Mesenchymal stem cell (in vitro differentiated cells and primary cell): ENCODE measurements around the gene PSMA7.

Source experiments
- DNase-seq: peaks from one replicate; pipeline ENCODE4 v3.0.0-alpha.2; 2013
- H2AFZ ChIP-seq: one replicate; pipeline ENCODE4 v1.6.1; 2013; ENCODE audit warnings: low read depth, mild to moderate bottlenecking, control low read depth, inconsistent platforms, low read length, moderate library complexity
- H2AK5ac ChIP-seq: 2 replicates; pipeline ENCODE4 v1.6.1; 2013; ENCODE audit warnings: low read length, moderate library complexity, mild to moderate bottlenecking, inconsistent platforms; ENCODE audit not compliant: severe bottlenecking
- H2BK120ac ChIP-seq: one replicate; pipeline ENCODE4 v1.6.1; 2013; ENCODE audit warnings: low read depth, mild to moderate bottlenecking, inconsistent platforms, low read length, moderate library complexity
- H2BK12ac ChIP-seq, 2 experiments: one replicate each; pipeline ENCODE4 v1.6.1; 2013; ENCODE audit warnings: inconsistent platforms in 2 of 2, low read length in 2 of 2, mild to moderate bottlenecking in 2 of 2, moderate library complexity in 2 of 2, control low read depth in 1 of 2
- H2BK15ac ChIP-seq: one replicate; pipeline ENCODE4 v1.6.1; 2013; ENCODE audit warnings: mild to moderate bottlenecking, low read depth, inconsistent platforms; ENCODE audit not compliant: poor library complexity, severe bottlenecking
- H2BK5ac ChIP-seq: 2 replicates; pipeline ENCODE4 v1.6.1; 2013; ENCODE audit warnings: low read depth, mild to moderate bottlenecking, low read length, control low read depth, inconsistent platforms; ENCODE audit not compliant: poor library complexity, severe bottlenecking
- H3K14ac ChIP-seq, 2 experiments: one replicate each; pipeline ENCODE4 v1.6.1; 2013; ENCODE audit warnings: inconsistent platforms in 2 of 2, low read length in 2 of 2, control low read depth in 1 of 2, mild to moderate bottlenecking in 1 of 2, moderate library complexity in 1 of 2
- H3K18ac ChIP-seq, 2 experiments: one replicate each; pipeline ENCODE4 v1.6.1; 2013; ENCODE audit warnings: inconsistent platforms in 2 of 2, low read length in 2 of 2, control low read depth in 1 of 2, low read depth in 1 of 2, mild to moderate bottlenecking in 1 of 2
- H3K23ac ChIP-seq, 2 experiments: one replicate each; pipeline ENCODE4 v1.6.1; 2013; ENCODE audit warnings: inconsistent platforms in 2 of 2, low read length in 2 of 2, mild to moderate bottlenecking in 2 of 2, moderate library complexity in 2 of 2, control low read depth in 1 of 2
- H3K27ac ChIP-seq: 2 replicates; pipeline ENCODE4 v1.5.1; 2013; ENCODE audit warnings: mild to moderate bottlenecking, moderate library complexity, low read length, control low read depth, inconsistent platforms; ENCODE audit not compliant: poor library complexity, severe bottlenecking
- H3K27me3 ChIP-seq, 2 experiments: 2 replicates each; pipeline versions ENCODE4 v1.6.1 to v1.7.0; 2013; ENCODE audit warnings: low read length in 2 of 2, mild to moderate bottlenecking in 2 of 2, moderate library complexity in 2 of 2, control low read depth in 1 of 2, inconsistent platforms in 1 of 2; ENCODE audit not compliant: control insufficient read depth in 1 of 2, insufficient read depth in 1 of 2
- H3K36me3 ChIP-seq, 2 experiments: 2 replicates each; pipeline versions ENCODE4 v1.6.1 to v1.7.0; 2013; ENCODE audit warnings: low read length in 2 of 2, control low read depth in 1 of 2, inconsistent platforms in 1 of 2, low read depth in 1 of 2, mild to moderate bottlenecking in 1 of 2; ENCODE audit not compliant: insufficient read depth in 2 of 2, control insufficient read depth in 1 of 2
- H3K4ac ChIP-seq, 2 experiments: one replicate each; pipeline ENCODE4 v1.6.1; 2013; ENCODE audit warnings: inconsistent platforms in 2 of 2, low read length in 2 of 2, mild to moderate bottlenecking in 2 of 2, moderate library complexity in 2 of 2, control low read depth in 1 of 2, low read depth in 1 of 2
- H3K4me1 ChIP-seq: 2 replicates; pipeline ENCODE4 v1.6.1; 2013; ENCODE audit warnings: low read depth, low read length, control low read depth; ENCODE audit not compliant: control insufficient read depth, insufficient read depth
- H3K4me2 ChIP-seq: 2 replicates; pipeline ENCODE4 v1.6.1; 2013; ENCODE audit warnings: low read length, mild to moderate bottlenecking, inconsistent platforms; ENCODE audit not compliant: poor library complexity, severe bottlenecking
- H3K4me3 ChIP-seq, 2 experiments: 2 replicates each; pipeline versions ENCODE4 v1.5.1 to v1.7.0; 2013; ENCODE audit warnings: low read length in 2 of 2, mild to moderate bottlenecking in 2 of 2, control low read depth in 1 of 2, low read depth in 1 of 2; ENCODE audit not compliant: insufficient read depth in 1 of 2
- H3K79me1 ChIP-seq: replicated peaks from 2 replicates; pipeline ENCODE4 v1.6.1; 2013; ENCODE audit warnings: mild to moderate bottlenecking, control low read depth, low read length, inconsistent platforms; ENCODE audit not compliant: poor library complexity, severe bottlenecking
- H3K9ac ChIP-seq: 2 replicates; pipeline ENCODE4 v1.7.0; 2013; ENCODE audit warnings: mild to moderate bottlenecking, low read length, moderate library complexity
- H3K9me3 ChIP-seq: 2 replicates; pipeline ENCODE4 v1.7.0; 2013; ENCODE audit warnings: mild to moderate bottlenecking, low read length; ENCODE audit not compliant: control insufficient read depth
- H4K8ac ChIP-seq: one replicate; pipeline ENCODE4 v1.6.1; 2013; ENCODE audit warnings: inconsistent platforms, mild to moderate bottlenecking, low read length, moderate library complexity
- H4K91ac ChIP-seq: one replicate; pipeline ENCODE4 v1.6.1; 2013; ENCODE audit warnings: mild to moderate bottlenecking, low read length, inconsistent platforms
- WGBS: methylation state at CpG from one replicate; pipeline ENCODE4 v1.1.7; 2013; ENCODE audit warnings: mixed read lengths; 5-methylcytosine and 5-hydroxymethylcytosine counted together

Gene PSMA7

DNA sequence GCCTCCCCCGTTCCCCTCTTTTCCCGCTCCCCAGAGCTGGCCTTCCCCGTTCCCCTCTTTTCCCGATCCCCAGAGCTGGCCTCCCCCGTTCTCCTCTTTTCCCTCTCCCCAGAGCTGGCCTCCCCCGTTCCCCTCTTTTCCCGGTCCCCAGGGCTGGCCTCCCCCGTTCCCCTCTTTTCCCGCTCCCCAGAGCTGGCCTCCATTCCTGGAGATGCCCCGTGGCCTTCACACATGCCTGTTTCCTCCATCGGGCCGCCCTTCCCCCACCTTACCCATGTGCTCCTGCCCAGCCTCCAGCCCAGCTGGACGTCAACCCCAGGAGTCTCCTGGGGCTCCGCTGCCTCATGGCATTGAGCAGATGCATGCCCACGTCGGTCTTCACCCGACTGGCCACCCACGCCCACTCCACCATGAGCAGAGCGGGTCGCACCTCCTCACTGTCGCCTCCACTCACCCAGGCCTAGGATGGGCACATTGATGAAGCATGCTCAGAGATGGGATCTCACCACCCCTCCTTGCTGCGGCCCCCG lies 8.7 kb upstream of the PSMA7 start:
- H2BK5ac ChIP-seq, result no peak overlapping the region
- H3K79me1 ChIP-seq, result peaks cover 45% of the 10 kb centered on the region
- no peak for DNase-seq
- no peak overlapping the region for H3K9ac ChIP-seq
- peaks cover 57% of the 10 kb centered on the region for H3K4me1 ChIP-seq
- no peak overlapping the region for H3K18ac ChIP-seq
- H3K4ac ChIP-seq, result no peak overlapping the region
- no peaks in the 10 kb centered on the region for H3K9me3 ChIP-seq
- no peak overlapping the region for H2AFZ ChIP-seq
- H2BK12ac ChIP-seq, result no peak overlapping the region
- no peaks in the 10 kb centered on the region for H3K27me3 ChIP-seq
- H2BK120ac ChIP-seq, result no peak overlapping the region
- no peak overlapping the region for H2AK5ac ChIP-seq
- no peak overlapping the region for H3K14ac ChIP-seq
- H4K91ac ChIP-seq, result no peak overlapping the region
- H4K8ac ChIP-seq, result no peak overlapping the region
- H3K23ac ChIP-seq, result no peak overlapping the region
- 89% methylated on average over 23 of the region's 23 CpGs for WGBS
- no peak overlapping the region for H3K4me2 ChIP-seq
- peaks cover 23 to 55% of the 10 kb centered on the region in 2 experiments for H3K36me3 ChIP-seq
- no peak overlapping the region for H2BK15ac ChIP-seq
- H3K4me3 ChIP-seq, result no peak overlapping the region
- H3K27ac ChIP-seq, result no peak overlapping the region

DNA sequence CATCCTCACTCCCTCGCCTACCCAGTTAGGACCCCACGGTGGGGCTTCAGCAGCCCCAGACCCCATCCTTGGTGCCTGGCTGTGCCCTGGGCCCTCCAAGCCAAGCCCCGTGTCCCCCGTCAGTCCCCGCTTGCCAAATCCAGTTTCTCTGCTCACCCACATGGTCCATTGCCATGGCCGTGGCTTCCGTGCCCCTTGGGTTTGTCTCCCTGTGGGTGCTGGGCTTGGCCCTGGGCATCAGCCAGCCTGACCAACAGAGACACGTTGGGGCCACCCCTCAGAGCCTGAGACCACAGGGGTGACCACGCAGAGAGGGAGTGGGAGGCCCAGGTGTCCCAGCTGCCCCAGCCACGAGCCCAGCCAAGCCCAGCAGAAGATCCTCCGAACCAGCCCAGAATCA lies 8.0 kb upstream of the PSMA7 start:
- Histone ChIP-seq H3K4me2 (no peak overlapping the region), H3K9me3 (no peaks in the 10 kb centered on the region), H3K4ac (no peak overlapping the region), H2BK15ac (no peak overlapping the region), H2AK5ac (no peak overlapping the region), H2BK5ac (no peak overlapping the region), H4K8ac (no peak overlapping the region), H3K18ac (no peak overlapping the region), H3K27me3 (no peaks in the 10 kb centered on the region), H2BK12ac (no peak overlapping the region), H3K9ac (no peak overlapping the region), H3K4me1 (peaks cover 51% of the 10 kb centered on the region), H3K36me3 (peaks cover 24 to 54% of the 10 kb centered on the region in 2 experiments), H2BK120ac (no peak overlapping the region), H4K91ac (no peak overlapping the region), H3K23ac (no peak overlapping the region), H3K79me1 (peaks cover 39% of the 10 kb centered on the region), H3K14ac (no peak overlapping the region), H3K4me3 (no peak overlapping the region), H2AFZ (no peak overlapping the region), H3K27ac (no peak overlapping the region)
- DNase-seq, result no peak
- WGBS, result over 99% methylated on average over 11 of the region's 11 CpGs

DNA sequence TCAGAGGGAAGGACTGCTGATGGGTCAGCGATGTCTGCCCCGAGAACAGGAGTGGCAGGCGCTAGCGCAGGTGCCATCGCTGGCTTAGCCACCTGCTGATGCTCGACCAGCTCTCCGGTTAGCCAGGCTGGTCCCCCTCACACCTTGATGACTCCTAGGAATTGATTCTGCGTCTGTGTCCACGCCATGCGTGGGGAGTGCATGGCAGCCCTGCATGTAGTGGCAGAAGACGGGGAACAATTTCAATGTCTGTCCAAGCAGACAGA lies 7.0 kb upstream of the PSMA7 start:
- Histone ChIP-seq H3K18ac (no peak overlapping the region), H2AFZ (no peak overlapping the region), H3K9me3 (no peaks in the 10 kb centered on the region), H3K9ac (no peak overlapping the region), H4K91ac (no peak overlapping the region), H2BK5ac (no peak overlapping the region), H4K8ac (no peak overlapping the region), H3K4ac (no peak overlapping the region), H3K4me1 (peaks cover 42% of the 10 kb centered on the region), H3K4me2 (no peak overlapping the region), H3K27ac (no peak overlapping the region), H2AK5ac (no peak overlapping the region), H3K36me3 (peaks cover 34 to 57% of the 10 kb centered on the region in 2 experiments), H3K27me3 (no peaks in the 10 kb centered on the region), H3K14ac (no peak overlapping the region), H3K79me1 (peaks cover 33% of the 10 kb centered on the region), H2BK120ac (no peak overlapping the region), H3K4me3 (no peak overlapping the region), H2BK12ac (no peak overlapping the region), H2BK15ac (no peak overlapping the region), H3K23ac (no peak overlapping the region)
- no peak for DNase-seq
- WGBS, result 98% methylated on average over 11 of the region's 11 CpGs

DNA sequence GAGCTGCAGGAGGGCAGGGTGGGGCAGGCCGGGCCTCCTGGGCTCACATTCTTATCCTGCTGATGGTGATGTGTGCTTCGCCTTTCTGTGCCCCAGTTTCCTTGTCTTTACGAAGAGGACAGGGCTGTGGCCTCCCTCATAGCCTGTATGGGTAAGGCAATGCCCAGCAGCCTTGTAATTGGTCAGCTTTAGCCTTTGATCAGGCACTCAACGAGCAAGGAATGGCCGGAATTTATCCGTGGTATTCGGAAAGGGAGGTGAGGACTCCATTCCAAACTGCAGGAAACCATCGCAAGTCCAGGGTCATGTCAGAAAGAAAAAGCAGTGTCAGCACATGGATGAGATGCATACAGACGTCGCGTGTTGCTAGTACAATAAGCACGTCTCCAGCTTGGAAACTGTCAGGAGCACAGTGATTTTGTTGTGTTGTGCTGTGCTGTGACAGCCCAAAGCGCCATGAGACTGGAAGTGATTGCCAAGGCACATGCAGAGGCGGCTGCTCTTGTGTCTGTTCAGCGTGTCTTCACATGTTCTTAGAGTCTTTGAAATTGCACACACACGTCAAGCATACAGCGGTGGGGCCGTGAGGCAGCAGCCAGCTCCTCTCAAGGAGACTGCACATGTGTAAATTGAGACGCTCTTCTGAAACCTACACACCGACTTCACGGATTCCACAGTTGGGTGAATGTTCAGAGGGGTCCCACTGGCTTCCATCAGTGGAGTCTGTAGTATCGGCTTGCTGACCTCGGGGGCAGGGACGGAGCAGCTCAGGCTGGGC lies 6.5 kb upstream of the PSMA7 start:
- Histone ChIP-seq H2BK120ac (no peak overlapping the region), H2BK12ac (no peak overlapping the region), H3K36me3 (peaks cover 33 to 54% of the 10 kb centered on the region in 2 experiments), H3K27ac (no peak overlapping the region), H2BK5ac (no peak overlapping the region), H3K4me1 (peaks cover 42% of the 10 kb centered on the region), H3K4me3 (no peak overlapping the region), H3K18ac (no peak overlapping the region), H3K14ac (no peak overlapping the region), H3K27me3 (no peaks in the 10 kb centered on the region), H2BK15ac (no peak overlapping the region), H4K8ac (no peak overlapping the region), H2AFZ (no peak overlapping the region), H4K91ac (peak overlapping the region; percentile 43), H3K23ac (no peak overlapping the region), H3K9ac (no peak overlapping the region), H3K79me1 (peaks cover 30% of the 10 kb centered on the region), H3K4me2 (no peak overlapping the region), H3K9me3 (no peaks in the 10 kb centered on the region), H2AK5ac (no peak overlapping the region), H3K4ac (no peak overlapping the region)
- 77% methylated on average over 24 of the region's 24 CpGs for WGBS
- no peak for DNase-seq
